ENCODE measurements around the gene ARHGAP5.

DNA sequence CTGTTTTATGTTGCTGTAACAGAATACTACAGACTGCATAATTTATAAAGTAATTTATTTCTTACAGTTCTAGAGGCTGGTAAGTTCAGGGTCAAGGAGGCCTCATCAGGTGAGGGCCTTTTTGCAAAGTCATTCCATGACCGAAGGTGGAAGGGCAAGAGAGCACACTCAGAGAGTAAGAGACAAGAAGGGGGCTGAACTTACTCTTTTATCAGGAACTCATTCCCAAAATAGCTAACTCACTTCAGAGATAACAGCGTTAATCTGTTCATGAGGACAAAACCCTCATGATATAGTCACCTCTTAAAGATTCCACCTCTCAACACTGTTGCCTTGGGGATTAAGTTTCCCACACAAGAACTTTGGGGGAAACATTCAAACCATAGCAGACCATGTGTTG lies 73.3 kb downstream of the ARHGAP5 start:
- TF ChIP-seq, protein P1, sequence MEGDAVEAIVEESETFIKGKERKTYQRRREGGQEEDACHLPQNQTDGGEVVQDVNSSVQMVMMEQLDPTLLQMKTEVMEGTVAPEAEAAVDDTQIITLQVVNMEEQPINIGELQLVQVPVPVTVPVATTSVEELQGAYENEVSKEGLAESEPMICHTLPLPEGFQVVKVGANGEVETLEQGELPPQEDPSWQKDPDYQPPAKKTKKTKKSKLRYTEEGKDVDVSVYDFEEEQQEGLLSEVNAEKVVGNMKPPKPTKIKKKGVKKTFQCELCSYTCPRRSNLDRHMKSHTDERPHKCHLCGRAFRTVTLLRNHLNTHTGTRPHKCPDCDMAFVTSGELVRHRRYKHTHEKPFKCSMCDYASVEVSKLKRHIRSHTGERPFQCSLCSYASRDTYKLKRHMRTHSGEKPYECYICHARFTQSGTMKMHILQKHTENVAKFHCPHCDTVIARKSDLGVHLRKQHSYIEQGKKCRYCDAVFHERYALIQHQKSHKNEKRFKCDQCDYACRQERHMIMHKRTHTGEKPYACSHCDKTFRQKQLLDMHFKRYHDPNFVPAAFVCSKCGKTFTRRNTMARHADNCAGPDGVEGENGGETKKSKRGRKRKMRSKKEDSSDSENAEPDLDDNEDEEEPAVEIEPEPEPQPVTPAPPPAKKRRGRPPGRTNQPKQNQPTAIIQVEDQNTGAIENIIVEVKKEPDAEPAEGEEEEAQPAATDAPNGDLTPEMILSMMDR (IDR thresholded peaks at IDR 0.05), result no peak
- TF ChIP-seq POLR2A (IDR thresholded peaks at IDR 0.05) (no peak), EP300 (IDR thresholded peaks at IDR 0.05) (no peak), POLR2AphosphoS5 (IDR thresholded peaks at IDR 0.05) (no peak)
